Mesenchymal stem cell (in vitro differentiated cells and primary cell): ENCODE results near the gene TNFSF11.
A peak's percentile ranks its signal among the peaks of the same experiment; 100 is the strongest.

Experiments
- DNase-seq: peaks from one replicate; pipeline ENCODE4 v3.0.0-alpha.2; 2013
- H2AFZ ChIP-seq: one replicate; pipeline ENCODE4 v1.6.1; 2013; ENCODE audit warnings: low read depth, mild to moderate bottlenecking, control low read depth, inconsistent platforms, low read length, moderate library complexity
- H2AK5ac ChIP-seq: 2 replicates; pipeline ENCODE4 v1.6.1; 2013; ENCODE audit warnings: low read length, moderate library complexity, mild to moderate bottlenecking, inconsistent platforms; ENCODE audit not compliant: severe bottlenecking
- H2BK120ac ChIP-seq: one replicate; pipeline ENCODE4 v1.6.1; 2013; ENCODE audit warnings: low read depth, mild to moderate bottlenecking, inconsistent platforms, low read length, moderate library complexity
- H2BK12ac ChIP-seq, 2 experiments: one replicate each; pipeline ENCODE4 v1.6.1; 2013; ENCODE audit warnings: inconsistent platforms in 2 of 2, low read length in 2 of 2, mild to moderate bottlenecking in 2 of 2, moderate library complexity in 2 of 2, control low read depth in 1 of 2
- H2BK15ac ChIP-seq: one replicate; pipeline ENCODE4 v1.6.1; 2013; ENCODE audit warnings: mild to moderate bottlenecking, low read depth, inconsistent platforms; ENCODE audit not compliant: poor library complexity, severe bottlenecking
- H2BK5ac ChIP-seq: 2 replicates; pipeline ENCODE4 v1.6.1; 2013; ENCODE audit warnings: low read depth, mild to moderate bottlenecking, low read length, control low read depth, inconsistent platforms; ENCODE audit not compliant: poor library complexity, severe bottlenecking
- H3K14ac ChIP-seq, 2 experiments: one replicate each; pipeline ENCODE4 v1.6.1; 2013; ENCODE audit warnings: inconsistent platforms in 2 of 2, low read length in 2 of 2, control low read depth in 1 of 2, mild to moderate bottlenecking in 1 of 2, moderate library complexity in 1 of 2
- H3K18ac ChIP-seq, 2 experiments: one replicate each; pipeline ENCODE4 v1.6.1; 2013; ENCODE audit warnings: inconsistent platforms in 2 of 2, low read length in 2 of 2, control low read depth in 1 of 2, low read depth in 1 of 2, mild to moderate bottlenecking in 1 of 2
- H3K23ac ChIP-seq, 2 experiments: one replicate each; pipeline ENCODE4 v1.6.1; 2013; ENCODE audit warnings: inconsistent platforms in 2 of 2, low read length in 2 of 2, mild to moderate bottlenecking in 2 of 2, moderate library complexity in 2 of 2, control low read depth in 1 of 2
- H3K27ac ChIP-seq: 2 replicates; pipeline ENCODE4 v1.5.1; 2013; ENCODE audit warnings: mild to moderate bottlenecking, moderate library complexity, low read length, control low read depth, inconsistent platforms; ENCODE audit not compliant: poor library complexity, severe bottlenecking
- H3K27me3 ChIP-seq, 2 experiments: 2 replicates each; pipeline versions ENCODE4 v1.6.1 to v1.7.0; 2013; ENCODE audit warnings: low read length in 2 of 2, mild to moderate bottlenecking in 2 of 2, moderate library complexity in 2 of 2, control low read depth in 1 of 2, inconsistent platforms in 1 of 2; ENCODE audit not compliant: control insufficient read depth in 1 of 2, insufficient read depth in 1 of 2
- H3K36me3 ChIP-seq, 2 experiments: 2 replicates each; pipeline versions ENCODE4 v1.6.1 to v1.7.0; 2013; ENCODE audit warnings: low read length in 2 of 2, control low read depth in 1 of 2, inconsistent platforms in 1 of 2, low read depth in 1 of 2, mild to moderate bottlenecking in 1 of 2; ENCODE audit not compliant: insufficient read depth in 2 of 2, control insufficient read depth in 1 of 2
- H3K4ac ChIP-seq, 2 experiments: one replicate each; pipeline ENCODE4 v1.6.1; 2013; ENCODE audit warnings: inconsistent platforms in 2 of 2, low read length in 2 of 2, mild to moderate bottlenecking in 2 of 2, moderate library complexity in 2 of 2, control low read depth in 1 of 2, low read depth in 1 of 2
- H3K4me1 ChIP-seq: 2 replicates; pipeline ENCODE4 v1.6.1; 2013; ENCODE audit warnings: low read depth, low read length, control low read depth; ENCODE audit not compliant: control insufficient read depth, insufficient read depth
- H3K4me2 ChIP-seq: 2 replicates; pipeline ENCODE4 v1.6.1; 2013; ENCODE audit warnings: low read length, mild to moderate bottlenecking, inconsistent platforms; ENCODE audit not compliant: poor library complexity, severe bottlenecking
- H3K4me3 ChIP-seq, 2 experiments: 2 replicates each; pipeline versions ENCODE4 v1.5.1 to v1.7.0; 2013; ENCODE audit warnings: low read length in 2 of 2, mild to moderate bottlenecking in 2 of 2, control low read depth in 1 of 2, low read depth in 1 of 2; ENCODE audit not compliant: insufficient read depth in 1 of 2
- H3K79me1 ChIP-seq: replicated peaks from 2 replicates; pipeline ENCODE4 v1.6.1; 2013; ENCODE audit warnings: mild to moderate bottlenecking, control low read depth, low read length, inconsistent platforms; ENCODE audit not compliant: poor library complexity, severe bottlenecking
- H3K9ac ChIP-seq: 2 replicates; pipeline ENCODE4 v1.7.0; 2013; ENCODE audit warnings: mild to moderate bottlenecking, low read length, moderate library complexity
- H3K9me3 ChIP-seq: 2 replicates; pipeline ENCODE4 v1.7.0; 2013; ENCODE audit warnings: mild to moderate bottlenecking, low read length; ENCODE audit not compliant: control insufficient read depth
- H4K8ac ChIP-seq: one replicate; pipeline ENCODE4 v1.6.1; 2013; ENCODE audit warnings: inconsistent platforms, mild to moderate bottlenecking, low read length, moderate library complexity
- H4K91ac ChIP-seq: one replicate; pipeline ENCODE4 v1.6.1; 2013; ENCODE audit warnings: mild to moderate bottlenecking, low read length, inconsistent platforms
- WGBS: methylation state at CpG from one replicate; pipeline ENCODE4 v1.1.7; 2013; ENCODE audit warnings: mixed read lengths; 5-methylcytosine and 5-hydroxymethylcytosine counted together

The TNFSF11 gene

DNA sequence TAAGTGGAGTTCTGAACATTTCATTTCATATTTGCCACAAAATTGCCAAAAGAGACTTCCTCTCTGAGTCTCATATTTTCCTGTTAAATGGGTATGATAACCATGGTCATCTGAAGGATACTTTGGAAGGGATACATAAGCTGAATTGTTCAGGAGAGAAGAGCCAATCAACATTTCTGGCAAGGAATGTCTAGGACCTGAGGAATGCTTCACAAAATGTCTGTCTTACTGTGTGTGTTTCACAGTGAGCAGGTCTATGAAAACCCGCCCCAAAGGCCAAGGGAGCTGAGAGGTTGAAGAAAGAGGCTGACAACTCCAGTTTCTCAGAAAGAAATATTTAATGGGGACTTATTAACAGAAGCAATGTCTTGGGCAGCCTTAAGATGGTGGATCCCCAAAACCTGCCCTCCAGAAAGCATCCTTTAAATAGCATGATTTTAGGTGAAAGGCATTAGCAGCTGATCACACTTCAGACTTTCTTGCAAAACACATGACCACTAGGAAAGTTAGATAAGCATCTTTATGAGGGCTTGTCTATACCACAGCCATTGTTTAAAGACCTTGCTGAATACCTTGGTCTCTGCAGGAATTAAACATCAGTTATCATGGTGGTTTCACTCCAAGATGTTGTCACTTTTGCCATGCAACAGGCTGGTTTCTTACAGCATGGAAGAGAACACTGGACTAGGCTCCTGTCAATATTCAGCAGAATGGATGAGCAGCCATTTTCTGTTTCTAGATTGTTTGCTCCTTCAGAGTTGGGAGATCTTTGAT, 78.9 kb downstream of the TNFSF11 start:
- H3K14ac ChIP-seq = no peak overlapping the region
- H3K9ac ChIP-seq = no peak overlapping the region
- H2BK120ac ChIP-seq = no peak overlapping the region
- H3K4ac ChIP-seq = no peak overlapping the region
- no peak overlapping the region for H3K18ac ChIP-seq
- no peak overlapping the region for H3K4me3 ChIP-seq
- no peak overlapping the region for H2BK15ac ChIP-seq
- no peaks in the 10 kb centered on the region for H3K79me1 ChIP-seq
- H3K27ac ChIP-seq = no peak overlapping the region
- H4K91ac ChIP-seq = no peak overlapping the region
- H3K23ac ChIP-seq = no peak overlapping the region
- no peaks in the 10 kb centered on the region for H3K4me1 ChIP-seq
- H2AFZ ChIP-seq = no peak overlapping the region
- H3K27me3 ChIP-seq = peaks cover 0 to 12% of the 10 kb centered on the region in 2 experiments
- H3K36me3 ChIP-seq = no peaks in the 10 kb centered on the region
- 60% methylated on average over 1 of the region's 1 CpG for WGBS
- H2AK5ac ChIP-seq = no peak overlapping the region
- H4K8ac ChIP-seq = no peak overlapping the region
- H2BK5ac ChIP-seq = no peak overlapping the region
- DNase-seq = no peak
- no peak overlapping the region for H2BK12ac ChIP-seq
- no peak overlapping the region for H3K4me2 ChIP-seq
- no peaks in the 10 kb centered on the region for H3K9me3 ChIP-seq

DNA sequence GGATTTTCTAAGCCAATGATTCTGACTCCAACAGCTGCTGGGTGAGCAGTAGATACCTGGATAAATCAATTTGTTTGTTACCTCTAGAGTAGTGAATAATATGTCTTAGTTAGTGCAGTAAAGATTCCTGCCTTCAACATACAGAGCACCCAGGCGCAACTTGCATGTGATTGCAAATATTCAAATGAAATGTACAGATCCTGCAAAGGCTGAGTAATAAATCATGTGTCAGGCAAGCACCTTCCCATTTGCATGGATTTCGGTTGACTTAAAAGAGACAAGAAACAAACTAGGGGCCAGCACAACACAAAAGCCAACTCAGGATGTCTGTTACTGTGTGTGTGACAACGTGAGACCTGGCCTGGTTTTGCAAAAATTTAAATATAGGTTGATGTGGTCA, 79.7 kb downstream of the TNFSF11 start:
- H3K4me3 ChIP-seq = no peak overlapping the region
- H3K9ac ChIP-seq = no peak overlapping the region
- WGBS = 71% methylated on average over 3 of the region's 3 CpGs
- no peak overlapping the region for H2BK5ac ChIP-seq
- no peak overlapping the region for H2AFZ ChIP-seq
- H2BK15ac ChIP-seq = no peak overlapping the region
- no peak overlapping the region for H3K4ac ChIP-seq
- no peak overlapping the region for H4K8ac ChIP-seq
- no peak overlapping the region for H3K18ac ChIP-seq
- no peak for DNase-seq
- no peak overlapping the region for H2BK120ac ChIP-seq
- no peaks in the 10 kb centered on the region for H3K9me3 ChIP-seq
- H2AK5ac ChIP-seq = no peak overlapping the region
- H3K4me1 ChIP-seq = no peaks in the 10 kb centered on the region
- H3K14ac ChIP-seq = no peak overlapping the region
- peaks cover 0 to 21% of the 10 kb centered on the region in 2 experiments for H3K27me3 ChIP-seq
- no peak overlapping the region for H2BK12ac ChIP-seq
- H3K36me3 ChIP-seq = no peaks in the 10 kb centered on the region
- H3K23ac ChIP-seq = no peak overlapping the region
- H3K79me1 ChIP-seq = no peaks in the 10 kb centered on the region
- no peak overlapping the region for H3K27ac ChIP-seq
- H4K91ac ChIP-seq = no peak overlapping the region
- no peak overlapping the region for H3K4me2 ChIP-seq

GRCh38 chr13:42654212-42654611, 80.3 kb downstream of the TNFSF11 start:
- Histone ChIP-seq H3K23ac (no peak overlapping the region), H4K91ac (no peak overlapping the region), H3K9ac (peak overlapping the region; percentile 36), H3K14ac (no peak overlapping the region), H3K9me3 (no peaks in the 10 kb centered on the region), H4K8ac (no peak overlapping the region), H2BK15ac (no peak overlapping the region), H3K27ac (no peak overlapping the region), H3K27me3 (peaks cover 0 to 26% of the 10 kb centered on the region in 2 experiments), H3K4me2 (no peak overlapping the region), H2AK5ac (no peak overlapping the region), H3K4ac (no peak overlapping the region), H3K4me3 (no peak overlapping the region), H2BK120ac (no peak overlapping the region), H2AFZ (no peak overlapping the region), H2BK12ac (no peak overlapping the region), H3K36me3 (no peaks in the 10 kb centered on the region), H3K4me1 (no peaks in the 10 kb centered on the region), H3K79me1 (no peaks in the 10 kb centered on the region), H2BK5ac (no peak overlapping the region), H3K18ac (no peak overlapping the region)
- DNase-seq = no peak

GRCh38 chr13:42654722-42655121, 80.8 kb downstream of the TNFSF11 start:
- no peak overlapping the region for H2BK120ac ChIP-seq
- H3K18ac ChIP-seq = no peak overlapping the region
- H2BK12ac ChIP-seq = no peak overlapping the region
- H2AK5ac ChIP-seq = no peak overlapping the region
- no peak overlapping the region for H3K4ac ChIP-seq
- H3K4me1 ChIP-seq = no peaks in the 10 kb centered on the region
- H2BK15ac ChIP-seq = no peak overlapping the region
- peaks cover 0 to 26% of the 10 kb centered on the region in 2 experiments for H3K27me3 ChIP-seq
- H3K9me3 ChIP-seq = no peaks in the 10 kb centered on the region
- no peaks in the 10 kb centered on the region for H3K36me3 ChIP-seq
- no peak overlapping the region for H2AFZ ChIP-seq
- H3K4me2 ChIP-seq = no peak overlapping the region
- H3K4me3 ChIP-seq = no peak overlapping the region
- H2BK5ac ChIP-seq = no peak overlapping the region
- DNase-seq = no peak
- H3K9ac ChIP-seq = peak overlapping the region; percentile 36
- no peak overlapping the region for H3K23ac ChIP-seq
- H4K91ac ChIP-seq = no peak overlapping the region
- no peak overlapping the region for H3K27ac ChIP-seq
- no peak overlapping the region for H3K14ac ChIP-seq
- no CpG with 5 or more reads among the region's 1 CpG for whole genome bisulfite sequencing
- H3K79me1 ChIP-seq = no peaks in the 10 kb centered on the region
- H4K8ac ChIP-seq = no peak overlapping the region
